CD4-positive, CD25-positive, alpha-beta regulatory T cell (primary cell): Measurements from ENCODE around the gene BFSP1. TPM values are rescaled to one million over a fixed set of nuclear protein-coding genes. Genes with fewer than 3 reads are reported as not detected.

Experiments
- ATAC-seq, 2 donors: fragments of 150-1000 bp; cut with Tn5 transposase; one replicate each; pipeline ENCODE4 v1.10.0; 2021; ENCODE audit warnings: low read depth in 2 of 2, moderate number of reproducible peaks in 2 of 2, moderate library complexity in 1 of 2
- DNase-seq, 3 donors: peaks; one replicate each; pipeline versions ENCODE4 v3.0.0 to v3.0.0-alpha.2; 2012 to 2022; ENCODE audit warnings: mixed read lengths in 1 of 3
- H3K27ac ChIP-seq: one replicate; pipeline ENCODE4 v1.7.0; 2013; ENCODE audit warnings: mild to moderate bottlenecking, low read length; ENCODE audit not compliant: insufficient read depth, poor library complexity, severe bottlenecking
- H3K27me3 ChIP-seq: one replicate; pipeline ENCODE4 v1.7.0; 2013; ENCODE audit warnings: low read length; ENCODE audit not compliant: control insufficient read depth, insufficient read depth
- H3K36me3 ChIP-seq: one replicate; pipeline ENCODE4 v1.7.0; 2013; ENCODE audit warnings: mild to moderate bottlenecking, low read length, moderate library complexity; ENCODE audit not compliant: control insufficient read depth, insufficient read depth
- H3K4me1 ChIP-seq: 2 replicates; pipeline ENCODE4 v1.7.0; 2013; ENCODE audit warnings: mild to moderate bottlenecking, low read length; ENCODE audit not compliant: insufficient read depth, control insufficient read depth, poor library complexity, severe bottlenecking
- H3K4me3 ChIP-seq: one replicate; pipeline ENCODE4 v1.7.0; 2013; ENCODE audit warnings: low read depth, mild to moderate bottlenecking, low read length, moderate library complexity
- H3K9me3 ChIP-seq, 2 experiments: 1 replicate in 1 of 2; 2 replicates in 1 of 2; pipeline ENCODE4 v1.7.0; 2013; ENCODE audit warnings: low read length in 2 of 2, mild to moderate bottlenecking in 1 of 2, moderate library complexity in 1 of 2; ENCODE audit not compliant: control insufficient read depth in 2 of 2
- H3K27ac Mint-ChIP-seq, 3 donors: one replicate each; pipeline ENCODE4 v1.8.0; 2020 to 2022; ENCODE audit warnings: mild to moderate bottlenecking in 3 of 3, mixed read lengths in 3 of 3, moderate library complexity in 2 of 3
- H3K27me3 Mint-ChIP-seq: one replicate; pipeline ENCODE4 v1.8.0; 2022; ENCODE audit warnings: mild to moderate bottlenecking, mixed read lengths
- H3K36me3 Mint-ChIP-seq: one replicate; pipeline ENCODE4 v1.8.0; 2020; ENCODE audit warnings: mixed read lengths
- H3K4me1 Mint-ChIP-seq, 4 donors: one replicate each; pipeline ENCODE4 v1.8.0; 2020 to 2022; ENCODE audit warnings: mixed read lengths in 4 of 4, mild to moderate bottlenecking in 1 of 4
- H3K4me3 Mint-ChIP-seq, 4 donors: one replicate each; pipeline ENCODE4 v1.8.0; 2020 to 2022; ENCODE audit warnings: mild to moderate bottlenecking in 4 of 4, mixed read lengths in 4 of 4, moderate library complexity in 3 of 4
- H3K9me3 Mint-ChIP-seq, 7 donors: one replicate each; pipeline ENCODE4 v1.8.0; 2020 to 2022; ENCODE audit warnings: mixed read lengths in 7 of 7, mild to moderate bottlenecking in 3 of 7, moderate library complexity in 2 of 7
- polyA plus RNA-seq, 4 donors: library from polyadenylated mRNA; unstranded; fragments of 300-500 nt; fragmentation: Illumina TruSeq; gene quantifications; one replicate each; pipeline ENCODE4 v1.2.3, GENCODE V29; 2021
- total RNA-seq: library from RNA; stranded (reverse); gene quantifications from one replicate; pipeline ENCODE4 v1.2.3, GENCODE V29; 2022

The BFSP1 gene
- total and polyA plus RNA-seq, 5 donors from 2014 or later: 0.12 to 0.39 TPM; not detected in 3

DNA sequence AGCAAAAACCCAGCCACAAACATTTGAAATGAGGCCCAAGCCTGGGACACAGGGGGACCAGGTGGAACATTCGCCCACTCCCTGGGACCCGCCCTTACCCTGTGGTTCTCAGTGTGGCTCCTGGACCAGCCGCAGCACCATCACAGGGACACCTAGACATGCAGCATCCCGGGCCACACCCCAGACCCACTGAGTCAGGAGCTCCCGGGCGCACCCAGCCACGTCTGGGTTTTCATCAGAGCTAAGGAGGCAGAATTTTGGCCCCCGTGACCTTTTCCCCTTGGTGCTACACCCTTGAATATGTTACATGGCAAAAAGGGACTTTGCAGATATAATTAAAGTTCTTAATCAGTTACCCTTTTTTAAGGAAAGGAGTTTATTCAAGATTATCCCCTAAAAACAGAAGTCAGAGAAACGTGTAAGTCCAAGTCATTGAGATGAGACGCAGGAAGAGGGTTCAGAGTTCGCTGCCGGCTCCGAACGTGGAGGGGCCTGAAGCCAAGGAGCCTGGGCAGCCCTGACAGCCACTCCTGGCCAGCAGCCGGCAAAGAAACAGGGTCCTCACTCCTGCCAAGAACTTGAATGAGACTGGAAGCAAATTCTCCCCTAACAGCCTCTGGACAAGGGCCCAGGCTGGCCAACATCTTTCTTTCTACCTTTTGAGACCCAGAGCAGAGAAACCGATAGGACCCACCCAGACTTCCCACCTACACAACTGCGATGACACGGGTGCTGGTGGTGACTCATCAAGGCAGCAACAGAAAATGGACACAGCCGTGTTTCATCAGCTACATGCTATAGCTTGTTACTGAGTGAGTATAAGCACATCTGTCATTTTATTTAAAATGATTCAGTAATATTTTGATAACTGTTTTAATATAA lies 25.3 kb downstream of the BFSP1 start:
- H3K36me3 ChIP-seq: no peaks in the 10 kb centered on the region
- no peaks in the 10 kb centered on the region for H3K27me3 ChIP-seq
- Mint-ChIP-seq H3K4me1 (peaks cover 0 to 30% (median 15%) of the 10 kb centered on the region in 4 donors), H3K9me3 (peaks cover 0 to 2% (median 0%) of the 10 kb centered on the region in 7 donors), H3K36me3 (no peaks in the 10 kb centered on the region), H3K27ac (peak overlapping the region in 2 of 3 donors; percentile 74 to 89), H3K27me3 (peaks cover 15% of the 10 kb centered on the region), H3K4me3 (peak overlapping the region; percentile 90 to 98 (median 91))
- peak in 1 of 2 donors; percentile 11 for ATAC-seq
- H3K4me3 ChIP-seq: no peak overlapping the region
- H3K4me1 ChIP-seq: peaks cover 31% of the 10 kb centered on the region
- peak overlapping the region; percentile 51 for H3K27ac ChIP-seq
- DNase-seq: peak in 1 of 3 donors; percentile 41
- H3K9me3 ChIP-seq: no peaks in the 10 kb centered on the region

- DNase-seq (peak; percentile 4 to 80 (median 72)), ATAC-seq (peak; percentile 67 to 75)
- H3K36me3 Mint-ChIP-seq: no peaks in the 10 kb centered on the region
- Histone ChIP-seq H3K4me3 (peak overlapping the region; percentile 79), H3K9me3 (no peaks in the 10 kb centered on the region), H3K27ac (peak overlapping the region; percentile 51), H3K36me3 (no peaks in the 10 kb centered on the region), H3K27me3 (no peaks in the 10 kb centered on the region), H3K4me1 (peaks cover 31% of the 10 kb centered on the region)
- H3K27ac Mint-ChIP-seq: peak overlapping the region; percentile 26 to 89 (median 74)
- peak overlapping the region; percentile 90 to 98 (median 91) for H3K4me3 Mint-ChIP-seq
- H3K4me1 Mint-ChIP-seq: peaks cover 0 to 30% (median 15%) of the 10 kb centered on the region in 4 donors
- H3K27me3 Mint-ChIP-seq: peaks cover 15% of the 10 kb centered on the region
- H3K9me3 Mint-ChIP-seq: peaks cover 0 to 2% (median 0%) of the 10 kb centered on the region in 7 donors
Observed at GRCh38 chr20:17504898-17505635, 26.1 kb downstream of the BFSP1 start.

GRCh38 chr20:17504066-17504897 lies 26.9 kb downstream of the BFSP1 start:
- peaks cover 31% of the 10 kb centered on the region for H3K4me1 ChIP-seq
- H3K4me3 ChIP-seq: peak overlapping the region; percentile 79
- Mint-ChIP-seq H3K27ac (peak overlapping the region in 2 of 3 donors; percentile 26 to 89), H3K4me3 (peak overlapping the region; percentile 90 to 98 (median 91)), H3K36me3 (no peaks in the 10 kb centered on the region), H3K27me3 (peaks cover 9% of the 10 kb centered on the region), H3K9me3 (peaks cover 0 to 2% (median 0%) of the 10 kb centered on the region in 7 donors), H3K4me1 (peaks cover 0 to 30% (median 15%) of the 10 kb centered on the region in 4 donors)
- ATAC-seq: peak; percentile 18 to 40
- no peaks in the 10 kb centered on the region for H3K27me3 ChIP-seq
- H3K27ac ChIP-seq: no peak overlapping the region
- DNase-seq: no peak
- H3K36me3 ChIP-seq: no peaks in the 10 kb centered on the region
- no peaks in the 10 kb centered on the region for H3K9me3 ChIP-seq

- Mint-ChIP-seq H3K4me1 (peaks cover 0 to 30% (median 15%) of the 10 kb centered on the region in 4 donors), H3K36me3 (no peaks in the 10 kb centered on the region), H3K27ac (peak overlapping the region in 2 of 3 donors; percentile 60 to 89), H3K27me3 (peaks cover 9% of the 10 kb centered on the region), H3K9me3 (peaks cover 0 to 2% (median 0%) of the 10 kb centered on the region in 7 donors), H3K4me3 (peak overlapping the region in 2 of 4 donors; percentile 38 to 55)
- Histone ChIP-seq H3K27ac (no peak overlapping the region), H3K9me3 (no peaks in the 10 kb centered on the region), H3K27me3 (no peaks in the 10 kb centered on the region), H3K4me3 (no peak overlapping the region), H3K36me3 (no peaks in the 10 kb centered on the region), H3K4me1 (peaks cover 31% of the 10 kb centered on the region)
- DNase-seq (peak in 1 of 3 donors; percentile 51), ATAC-seq (no peak)
Observed at GRCh38 chr20:17503301-17504065, 27.7 kb downstream of the BFSP1 start.

DNA sequence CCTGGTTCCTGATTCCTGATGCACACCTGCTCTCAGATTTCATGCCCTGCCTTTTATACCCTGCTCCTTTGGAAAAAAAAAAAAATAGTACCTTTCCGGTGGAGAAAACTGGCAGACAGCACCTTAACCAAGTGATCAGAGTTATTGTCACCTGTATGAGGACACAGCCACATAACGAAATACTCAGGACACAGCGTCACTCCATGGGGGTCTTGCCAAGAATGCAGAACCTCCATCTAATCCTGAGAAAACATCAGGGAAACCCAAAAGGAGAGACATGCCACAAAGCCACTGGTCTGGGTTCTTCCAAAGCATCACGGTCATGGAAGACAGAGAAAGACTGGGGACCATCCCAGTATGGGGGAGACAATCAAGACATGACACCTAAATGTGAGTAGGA lies 29.1 kb downstream of the BFSP1 start:
- H3K27me3 ChIP-seq: peaks cover 2% of the 10 kb centered on the region
- Mint-ChIP-seq H3K27ac (no peak overlapping the region), H3K4me3 (peak overlapping the region in 1 of 4 donors; percentile 10), H3K27me3 (peaks cover 9% of the 10 kb centered on the region), H3K9me3 (peaks cover 0 to 2% (median 0%) of the 10 kb centered on the region in 7 donors), H3K4me1 (peaks cover 0 to 27% (median 11%) of the 10 kb centered on the region in 4 donors), H3K36me3 (no peaks in the 10 kb centered on the region)
- DNase-seq (no peak), ATAC-seq (no peak)
- H3K4me3 ChIP-seq: no peak overlapping the region
- H3K9me3 ChIP-seq: no peaks in the 10 kb centered on the region
- peaks cover 31% of the 10 kb centered on the region for H3K4me1 ChIP-seq
- no peaks in the 10 kb centered on the region for H3K36me3 ChIP-seq
- H3K27ac ChIP-seq: no peak overlapping the region

GRCh38 chr20:17501701-17502100 lies 29.5 kb downstream of the BFSP1 start:
- peaks cover 0 to 26% (median 11%) of the 10 kb centered on the region in 4 donors for H3K4me1 Mint-ChIP-seq
- no peaks in the 10 kb centered on the region for H3K36me3 ChIP-seq
- H3K27ac Mint-ChIP-seq: no peak overlapping the region
- H3K4me3 ChIP-seq: no peak overlapping the region
- peaks cover 2% of the 10 kb centered on the region for H3K27me3 ChIP-seq
- no peak overlapping the region for H3K4me3 Mint-ChIP-seq
- ATAC-seq (no peak), DNase-seq (no peak)
- no peak overlapping the region for H3K27ac ChIP-seq
- no peaks in the 10 kb centered on the region for H3K36me3 Mint-ChIP-seq
- no peaks in the 10 kb centered on the region for H3K9me3 ChIP-seq
- H3K27me3 Mint-ChIP-seq: peaks cover 9% of the 10 kb centered on the region
- peaks cover 0 to 2% (median 0%) of the 10 kb centered on the region in 7 donors for H3K9me3 Mint-ChIP-seq
- peaks cover 28% of the 10 kb centered on the region for H3K4me1 ChIP-seq
